ENCODE data around the gene MEIOSIN.
"Not testable (repeated sequence)": the region's sequence is repeated elsewhere in the genome, so short reads cannot be mapped to it uniquely, and the experiment has no call there.

- TF ChIP-seq POLR2A, CTCF (IDR thresholded peaks at IDR 0.05): not testable (repeated sequence)
Observed at GRCh38 chr19:45685045-45685444, 48.2 kb upstream of the MEIOSIN start.

All from uterus (tissue), 2 donors.